HG02870 (cell line): ENCODE results near the gene RBCK1.
"Not testable (repeated sequence)": the region's sequence is repeated elsewhere in the genome, so short reads cannot be mapped to it uniquely, and the experiment has no call there.

Source experiments
- ATAC-seq: cut with Tn5 transposase; IDR thresholded peaks from one replicate; pipeline ENCODE4 v1.9.1; 2021; ENCODE audit warnings: mild to moderate bottlenecking, moderate library complexity; ENCODE audit not compliant: unreplicated experiment

RBCK1 gene

DNA sequence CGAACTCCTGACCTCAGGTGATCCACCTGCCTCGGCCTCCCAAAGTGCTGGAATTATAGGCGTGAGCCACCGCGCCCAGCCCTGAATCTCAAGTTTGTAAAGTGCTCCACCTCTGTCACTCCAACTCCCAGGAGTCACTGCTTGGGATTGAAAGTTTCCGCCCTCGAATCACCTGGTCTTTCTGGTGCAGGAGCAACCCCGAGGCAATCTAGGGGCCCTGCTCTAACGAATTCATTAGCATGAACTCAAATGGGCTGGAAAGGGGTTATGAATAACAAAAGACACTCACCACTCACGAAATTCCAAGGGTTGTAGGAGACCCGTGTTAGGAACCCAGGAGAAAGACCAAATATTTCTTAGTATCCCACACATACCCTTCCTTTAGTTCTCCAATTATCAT is 26.1 kb downstream of the RBCK1 start:
- ATAC-seq: no peak

DNA sequence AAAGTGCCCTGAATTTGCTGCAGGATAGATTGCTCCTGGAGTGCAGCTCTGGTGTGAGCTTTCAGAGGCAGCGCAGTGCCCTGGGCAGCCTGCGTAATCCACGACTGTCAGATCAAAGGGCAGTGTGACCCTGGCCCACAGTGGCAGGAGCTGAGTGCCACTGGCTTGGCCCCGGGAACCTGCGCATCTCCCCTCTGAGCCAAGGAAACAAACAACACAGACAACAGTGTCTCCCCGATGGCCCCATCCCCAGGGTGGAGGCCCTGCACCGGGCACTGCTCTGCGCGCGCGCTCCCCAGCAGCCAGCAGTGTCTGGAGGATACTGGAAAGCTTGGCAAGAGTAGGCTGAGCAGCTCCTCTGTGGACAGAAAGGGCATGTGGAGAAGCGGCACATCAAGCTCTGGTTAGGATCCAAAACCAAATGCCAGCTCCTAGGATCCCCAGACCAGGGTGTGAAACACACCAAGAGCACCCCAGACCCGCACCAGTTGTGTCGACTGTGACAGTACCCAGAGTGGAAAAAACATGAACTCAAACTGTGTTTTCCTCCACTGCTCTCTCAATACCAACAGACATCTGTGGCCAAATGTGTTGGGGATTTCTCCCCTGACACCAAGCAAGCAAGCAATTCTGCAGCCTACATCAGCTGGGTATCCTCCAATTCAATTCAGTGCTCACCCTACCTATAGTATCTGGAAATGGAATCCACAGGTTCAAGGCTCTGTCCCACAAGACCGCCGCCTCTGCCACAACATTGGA is 26.7 kb downstream of the RBCK1 start:
- ATAC-seq: no peak

DNA sequence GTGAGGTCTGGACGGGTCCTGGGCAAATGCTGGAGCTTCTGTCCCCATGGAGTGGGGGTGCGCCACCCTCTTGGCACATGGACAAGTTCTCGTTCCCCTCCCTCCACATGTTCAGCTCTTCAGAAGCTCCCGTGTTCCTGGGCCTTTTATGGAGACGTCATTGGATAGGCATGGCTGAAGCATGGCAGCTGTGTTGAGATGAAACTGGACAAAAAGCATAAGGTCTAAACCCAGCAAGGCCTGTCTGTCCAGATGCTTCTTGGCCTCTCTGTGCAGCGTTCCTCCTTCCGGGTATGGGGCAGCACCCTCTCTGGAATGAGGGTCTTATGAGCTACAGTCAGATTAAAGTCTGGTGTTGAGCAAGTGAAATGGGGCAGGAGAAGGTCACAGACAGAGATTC is 27.5 kb downstream of the RBCK1 start:
- no peak for ATAC-seq

DNA sequence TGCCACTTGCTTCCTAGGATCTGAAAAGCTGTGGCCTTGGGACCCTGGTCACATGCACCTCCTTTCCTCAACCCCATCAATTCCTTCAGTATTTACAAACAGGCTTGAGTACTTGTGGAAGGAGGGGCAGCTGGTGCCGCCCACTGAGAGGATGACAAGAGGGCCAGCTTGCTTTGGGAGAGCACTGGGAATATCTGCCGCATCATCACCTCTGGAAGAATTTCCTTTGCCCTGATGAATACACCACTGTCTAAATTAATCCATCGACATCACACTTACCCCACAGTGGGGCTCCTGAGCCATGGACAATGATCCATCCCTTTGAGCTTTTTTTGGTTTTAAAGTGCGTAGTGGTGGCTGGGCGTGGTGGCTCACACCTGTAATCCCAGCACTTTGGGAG is 28.4 kb downstream of the RBCK1 start:
- ATAC-seq: no peak

DNA sequence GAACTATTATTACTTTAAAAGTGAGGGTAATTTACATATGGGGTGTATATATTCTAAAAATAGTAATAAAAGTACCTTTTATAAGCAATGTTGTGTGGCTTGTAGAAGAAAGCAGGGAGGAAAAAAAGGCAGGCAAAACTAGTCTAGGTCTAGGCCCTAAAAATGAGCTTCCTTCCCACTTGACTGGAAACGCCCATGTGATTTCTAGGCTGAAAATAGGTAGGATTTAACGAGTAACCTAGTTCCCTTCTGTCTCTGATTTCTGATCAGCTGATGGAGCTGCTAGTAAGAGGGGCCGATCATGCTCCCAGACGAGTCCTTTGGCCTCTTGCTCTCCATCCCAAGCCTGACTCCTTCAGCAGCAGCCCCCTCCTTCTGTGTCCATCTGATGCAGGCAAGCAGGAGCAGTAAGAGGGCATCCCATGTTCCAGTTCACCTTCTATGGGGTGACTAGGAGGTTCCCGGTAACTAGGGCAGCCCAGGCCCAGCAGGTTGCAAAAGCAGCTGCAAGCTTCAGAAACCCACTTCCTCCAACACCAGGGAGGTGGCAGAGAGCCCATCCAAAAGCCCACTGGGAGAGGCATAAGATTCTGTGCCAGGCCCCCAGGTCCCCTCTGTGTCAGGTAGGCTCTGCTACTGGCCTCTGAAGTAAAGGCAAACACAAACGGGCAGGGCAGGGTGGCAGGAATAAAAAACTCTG is 29.8 kb downstream of the RBCK1 start:
- no peak for ATAC-seq

DNA sequence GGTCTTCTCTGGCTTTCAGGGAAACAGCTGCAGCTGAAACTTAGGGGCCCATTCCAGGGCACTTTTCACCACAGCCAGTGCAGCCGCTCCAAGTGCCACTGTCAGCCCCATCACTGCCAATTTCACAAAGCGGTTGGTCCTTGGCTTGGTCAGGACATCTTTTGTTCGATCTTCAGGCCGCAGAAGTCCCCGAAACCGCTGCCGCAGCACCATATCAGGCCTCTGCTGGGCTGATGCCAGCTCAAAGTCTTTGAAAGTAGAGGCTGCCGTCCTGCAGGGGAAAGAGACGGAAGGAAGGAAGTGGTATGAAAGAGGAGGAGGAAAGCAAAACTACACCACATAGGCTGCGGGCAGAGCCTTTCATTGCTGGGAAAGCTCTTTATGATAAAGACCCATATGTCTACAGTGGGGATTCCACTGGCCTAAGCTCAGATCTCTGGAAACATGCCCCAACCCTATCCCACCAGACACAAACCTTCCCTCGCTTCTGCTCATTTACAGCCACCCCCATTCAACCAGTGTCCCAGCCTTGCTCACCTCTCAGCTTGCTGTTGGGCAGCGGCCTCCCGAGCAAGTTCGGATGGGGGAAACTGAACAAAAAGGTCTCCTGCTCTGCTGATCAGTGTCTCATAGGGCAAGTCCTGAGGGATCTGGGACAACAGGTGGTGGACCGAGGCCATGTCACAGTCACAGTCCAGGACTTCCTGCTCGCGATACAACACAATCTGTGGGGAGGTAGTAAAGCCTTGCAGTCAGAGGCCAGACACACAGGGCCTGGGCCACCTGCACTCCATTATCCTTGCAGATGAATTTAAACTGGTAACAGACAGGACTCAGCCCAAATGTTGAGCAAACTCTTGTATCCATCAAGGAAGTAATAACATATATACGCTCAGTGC is 30.7 kb downstream of the RBCK1 start:
- no peak for ATAC-seq

DNA sequence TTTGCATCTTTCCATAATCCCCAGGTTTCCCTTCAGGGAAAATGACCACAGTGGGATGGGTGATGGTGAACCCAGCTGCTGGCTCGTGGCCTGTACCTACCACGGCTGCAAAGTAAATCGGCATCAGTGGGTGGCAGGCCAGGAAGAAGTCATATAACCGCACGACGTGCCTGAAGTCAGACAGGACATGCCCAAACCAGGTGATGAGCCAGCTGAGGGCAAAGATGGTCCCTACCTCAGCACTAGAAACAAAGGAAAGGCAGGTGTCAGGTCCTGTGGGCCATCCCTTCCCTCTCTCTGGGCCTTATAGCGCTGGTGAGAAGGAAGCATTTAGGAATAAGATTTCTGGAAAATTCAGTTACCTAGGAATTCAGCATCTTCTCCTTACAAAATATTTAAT is 32.0 kb downstream of the RBCK1 start:
- ATAC-seq: no peak

DNA sequence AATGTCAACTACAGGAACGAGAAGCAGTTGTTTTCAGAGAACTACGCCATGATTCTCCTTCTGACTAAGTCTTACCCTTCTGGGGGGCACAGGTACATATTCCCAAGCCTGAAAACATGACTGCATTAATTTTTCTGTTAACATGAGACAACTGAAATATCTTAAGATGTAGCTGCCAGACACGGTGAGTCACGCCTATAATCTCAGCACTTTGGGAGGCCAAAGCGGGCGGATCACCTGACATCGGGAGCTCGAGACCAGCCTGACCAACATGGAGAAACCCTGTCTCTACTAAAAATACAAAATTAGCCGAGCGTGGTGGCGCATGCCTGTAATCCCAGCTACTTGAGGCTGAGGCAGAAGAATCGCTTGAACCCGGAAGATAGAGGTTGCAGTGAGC is 32.5 kb downstream of the RBCK1 start:
- ATAC-seq: no peak

DNA sequence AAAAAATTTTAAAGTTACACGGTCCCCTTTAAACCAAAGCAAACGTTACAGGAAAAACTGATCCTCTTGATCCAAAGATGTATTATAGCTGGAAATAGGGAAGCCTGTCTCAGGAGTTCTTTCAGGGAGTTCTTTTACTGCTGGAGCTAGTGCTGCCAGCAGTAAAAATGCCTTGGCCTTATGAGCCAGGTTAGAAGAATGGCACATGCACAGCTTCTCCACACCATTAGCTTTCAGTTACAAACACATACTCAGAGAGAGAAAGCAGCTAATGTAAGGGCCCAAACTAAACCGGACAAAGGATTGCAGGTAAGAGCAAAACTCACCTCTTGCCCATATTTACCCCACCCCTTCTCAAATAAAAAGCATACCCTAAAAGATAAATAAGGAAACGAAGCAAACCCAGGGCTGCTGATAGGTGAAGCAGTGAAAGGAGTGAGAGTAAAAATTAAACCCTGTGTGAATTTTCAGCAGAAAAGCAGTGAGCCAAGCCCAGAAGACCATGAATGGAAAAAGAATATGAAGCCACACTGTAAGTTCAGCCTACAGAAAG is 35.2 kb downstream of the RBCK1 start:
- no peak for ATAC-seq

DNA sequence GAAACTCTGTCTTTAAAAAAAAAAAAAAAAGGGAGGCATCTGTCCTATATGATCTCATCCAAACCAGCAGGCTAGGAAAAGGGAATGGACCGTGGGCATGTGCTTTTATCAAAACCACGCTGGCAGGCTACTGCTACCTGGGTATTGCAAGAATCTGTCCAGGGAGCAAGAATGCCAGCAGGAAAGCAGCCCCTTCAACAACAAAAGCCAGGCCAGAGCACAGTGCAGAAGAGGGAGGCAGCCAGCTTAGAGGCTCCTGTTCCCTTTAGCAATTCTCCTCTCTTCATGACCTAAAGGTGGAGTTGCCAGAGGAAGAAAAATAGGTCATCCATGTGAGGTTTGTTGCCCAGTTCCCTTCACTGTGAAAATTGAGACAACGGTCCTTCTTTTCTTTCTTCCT is 36.0 kb downstream of the RBCK1 start:
- ATAC-seq: no peak

DNA sequence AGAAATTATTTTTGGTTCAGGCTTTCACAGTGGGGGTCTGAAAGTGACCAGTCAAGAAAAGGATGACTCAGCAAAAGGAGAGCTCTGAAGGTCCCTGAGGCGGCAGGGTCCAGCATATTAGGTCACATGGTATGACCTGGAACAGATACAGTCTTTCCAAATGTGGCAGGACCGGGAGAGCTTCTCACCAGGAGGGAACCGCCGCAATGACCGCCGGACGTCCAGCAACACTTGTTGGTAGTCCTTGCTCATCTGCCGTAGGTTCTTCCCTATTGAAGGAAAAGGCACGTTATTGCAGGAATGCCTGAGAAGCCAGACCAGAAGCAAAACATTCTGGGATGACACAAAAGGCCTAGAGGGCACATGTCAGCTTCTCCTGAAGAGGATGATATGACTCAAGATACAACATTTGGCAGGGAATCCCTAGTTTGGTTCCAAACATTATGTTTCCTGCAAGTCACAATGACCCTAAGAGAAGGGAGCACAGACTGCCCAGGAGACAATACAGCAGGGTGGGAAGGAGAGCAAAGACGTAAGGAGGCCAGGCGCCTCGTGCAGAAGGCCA is 36.8 kb downstream of the RBCK1 start:
- ATAC-seq: no peak

DNA sequence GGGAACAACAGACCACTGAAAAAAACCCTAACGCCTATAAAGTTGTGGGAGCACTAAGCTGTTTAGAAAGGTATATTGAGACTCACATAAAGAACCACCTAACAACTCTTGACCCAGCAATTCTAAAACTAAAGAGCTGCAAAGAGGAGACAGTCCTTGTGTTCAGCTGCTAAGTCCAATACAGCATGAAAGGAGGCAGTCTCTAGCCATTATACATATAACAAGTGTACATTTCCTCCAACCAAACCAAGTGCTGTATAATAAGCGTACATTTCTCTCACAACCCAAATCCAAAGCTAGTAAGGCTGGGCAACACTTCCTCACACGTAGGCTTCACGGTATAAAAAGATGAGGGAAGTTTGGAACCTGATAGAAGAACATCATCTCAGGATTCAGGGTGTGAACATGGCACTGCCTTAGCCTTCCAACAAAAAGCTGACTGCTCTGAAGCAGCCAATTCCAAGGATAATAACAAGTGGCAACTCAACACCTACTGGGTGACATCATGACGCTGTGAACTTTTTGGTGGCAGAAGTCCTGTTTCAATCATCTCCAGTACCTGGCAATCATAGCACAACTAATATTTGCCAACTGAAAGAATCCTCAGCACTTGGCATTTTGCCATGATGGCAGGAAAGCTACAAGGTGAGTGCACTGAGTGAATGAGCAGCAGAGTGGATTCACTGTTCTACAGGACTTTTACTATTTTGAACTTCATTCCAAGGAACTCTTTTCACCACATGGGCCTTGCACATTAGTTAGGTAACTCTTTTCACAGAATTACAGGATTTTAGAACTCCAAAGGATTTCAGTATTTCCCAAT is 37.6 kb downstream of the RBCK1 start:
- no peak for ATAC-seq

DNA sequence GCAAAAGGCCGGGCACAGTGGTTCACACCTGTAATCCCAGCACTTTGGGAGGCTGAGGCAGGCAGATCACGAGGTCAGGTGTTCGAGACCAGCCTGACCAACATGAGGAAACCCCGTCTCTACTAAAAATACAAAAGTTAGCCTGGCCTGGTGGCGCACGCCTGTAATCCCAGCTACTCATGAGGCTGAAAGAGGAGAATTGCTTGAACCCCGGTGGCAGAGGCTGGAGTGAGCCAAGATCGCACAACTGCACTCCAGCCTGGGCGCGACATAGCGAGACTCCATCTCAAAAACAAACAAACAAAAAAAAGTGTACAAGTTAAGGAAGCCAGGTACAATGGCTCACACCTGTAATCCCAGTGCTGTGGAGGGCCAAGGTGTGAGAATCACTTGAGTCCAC is 43.9 kb downstream of the RBCK1 start:
- ATAC-seq: not testable (repeated sequence)

DNA sequence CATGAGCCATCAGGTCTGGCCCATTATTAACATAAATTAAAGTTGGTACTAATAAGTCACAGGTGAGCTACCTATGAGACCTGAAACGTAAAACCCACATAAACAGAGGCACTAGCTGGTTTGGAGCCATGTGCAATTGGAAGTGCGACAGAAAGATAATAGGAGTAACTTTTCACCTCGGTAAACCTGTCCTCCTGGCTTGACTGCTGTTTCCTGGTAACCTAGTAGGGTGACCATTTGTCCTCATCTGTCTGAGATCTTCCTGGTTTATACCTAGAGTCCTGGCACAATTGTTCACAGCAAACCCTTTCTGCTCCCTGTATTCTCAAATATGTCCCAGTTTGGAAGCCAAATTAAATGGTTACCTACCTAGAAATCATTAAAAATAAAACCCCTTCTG is 46.9 kb downstream of the RBCK1 start:
- ATAC-seq: no peak

DNA sequence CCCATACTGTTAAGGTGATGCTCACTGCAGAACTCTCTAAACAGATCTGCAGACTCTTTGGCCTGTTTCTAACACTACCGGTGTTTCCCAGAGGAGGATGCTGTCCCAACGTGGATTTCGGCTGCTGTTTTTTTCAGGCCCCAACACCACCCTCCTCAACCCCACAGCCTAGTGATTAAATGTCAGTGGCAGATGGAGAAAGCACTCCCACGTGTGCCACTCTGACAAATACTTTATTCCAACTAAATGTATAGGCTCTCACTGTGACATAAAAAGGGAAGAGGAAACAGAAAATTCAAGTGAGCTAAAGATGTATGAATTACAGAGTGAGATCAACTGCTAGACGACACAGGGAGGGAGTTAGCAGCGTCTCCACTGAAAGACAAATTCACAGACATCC is 50.7 kb downstream of the RBCK1 start:
- ATAC-seq: no peak

DNA sequence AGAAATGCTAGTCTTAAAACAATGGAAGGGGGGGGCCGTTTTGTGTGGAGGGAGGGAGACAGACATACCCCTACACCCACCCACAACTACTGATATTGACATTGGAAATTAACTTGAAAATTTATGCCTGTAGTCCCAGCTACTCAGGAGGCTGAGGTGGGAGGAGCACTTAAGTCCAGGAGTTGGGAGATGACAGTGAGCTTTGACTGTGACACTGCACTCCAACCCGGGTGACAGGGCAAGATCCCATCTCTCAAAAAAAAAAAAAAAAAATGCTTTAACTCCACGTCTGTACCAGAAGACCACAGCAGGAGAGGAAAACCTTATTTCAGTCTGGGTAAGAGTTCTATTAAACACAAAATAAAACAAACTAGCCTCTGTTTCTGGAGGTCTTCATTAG is 52.1 kb downstream of the RBCK1 start:
- no peak for ATAC-seq

DNA sequence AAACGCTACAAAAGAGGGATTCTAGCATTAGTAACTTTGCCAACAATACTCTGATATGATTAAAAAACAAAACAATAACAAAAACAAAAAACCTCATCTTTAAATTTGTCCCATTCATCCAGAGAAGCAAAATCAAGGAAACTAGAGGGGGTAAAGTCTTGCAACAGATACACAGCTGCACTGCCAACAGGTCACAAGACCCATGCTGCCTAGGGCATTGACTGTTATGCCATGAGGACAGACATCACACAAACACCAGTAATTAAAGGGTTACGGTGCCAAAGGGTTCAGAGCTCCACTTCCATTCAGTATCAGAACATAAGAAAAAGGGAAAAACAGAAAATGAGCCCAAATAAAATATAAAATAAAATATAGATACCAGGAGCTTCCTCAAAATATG is 52.6 kb downstream of the RBCK1 start:
- no peak for ATAC-seq

DNA sequence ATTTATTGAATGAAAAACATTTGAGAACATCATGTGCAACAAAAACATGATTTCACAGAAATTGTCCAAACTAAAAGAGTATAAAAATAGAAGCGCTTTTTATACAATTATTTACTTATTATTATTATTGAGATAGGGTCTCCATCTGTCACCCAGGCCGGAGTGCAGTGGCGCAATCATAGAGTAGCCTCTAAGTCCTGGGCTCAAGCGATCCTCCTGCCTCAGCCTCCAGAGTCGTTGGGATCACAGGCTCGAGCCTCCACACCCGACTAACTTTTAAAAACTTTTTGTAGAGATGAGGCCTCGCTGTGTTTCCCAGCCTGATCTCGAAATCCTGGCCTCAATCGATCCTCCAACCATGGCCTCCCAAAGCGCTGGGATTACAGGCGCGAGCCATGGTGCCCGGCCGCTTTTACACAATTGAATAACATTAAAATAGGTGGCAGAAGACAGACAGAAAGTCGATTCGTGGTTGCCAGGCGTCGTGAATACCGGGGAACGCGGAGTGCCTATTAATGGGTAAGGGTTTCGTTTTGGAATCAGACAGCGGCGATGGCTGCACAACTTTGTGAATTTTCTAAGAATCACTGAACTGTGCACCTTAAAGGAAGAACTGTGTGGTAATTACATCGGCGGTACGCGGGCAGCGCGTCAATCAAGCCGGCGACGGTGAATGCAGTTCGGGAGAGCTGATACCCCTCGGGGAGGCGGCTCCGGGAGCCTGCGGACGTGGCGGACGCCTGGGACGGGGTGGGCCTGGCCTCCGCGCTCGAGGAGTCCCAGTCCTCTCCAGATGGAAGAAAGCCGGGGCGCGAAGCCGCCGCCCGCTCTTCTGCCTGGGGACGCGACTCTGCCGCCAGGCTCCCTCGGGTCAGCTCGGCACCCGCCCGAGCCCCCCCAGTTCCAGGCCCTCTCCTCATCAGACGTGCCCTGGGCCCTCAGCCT is 53.4 kb downstream of the RBCK1 start:
- peak; percentile 35 for ATAC-seq
